ENCODE data around the gene MEX3A.
A peak's percentile ranks its signal among the peaks of the same experiment; 100 is the strongest.
"Not testable (repeated sequence)": the region's sequence is repeated elsewhere in the genome, so short reads cannot be mapped to it uniquely, and the experiment has no call there.

Gene MEX3A, protein sequence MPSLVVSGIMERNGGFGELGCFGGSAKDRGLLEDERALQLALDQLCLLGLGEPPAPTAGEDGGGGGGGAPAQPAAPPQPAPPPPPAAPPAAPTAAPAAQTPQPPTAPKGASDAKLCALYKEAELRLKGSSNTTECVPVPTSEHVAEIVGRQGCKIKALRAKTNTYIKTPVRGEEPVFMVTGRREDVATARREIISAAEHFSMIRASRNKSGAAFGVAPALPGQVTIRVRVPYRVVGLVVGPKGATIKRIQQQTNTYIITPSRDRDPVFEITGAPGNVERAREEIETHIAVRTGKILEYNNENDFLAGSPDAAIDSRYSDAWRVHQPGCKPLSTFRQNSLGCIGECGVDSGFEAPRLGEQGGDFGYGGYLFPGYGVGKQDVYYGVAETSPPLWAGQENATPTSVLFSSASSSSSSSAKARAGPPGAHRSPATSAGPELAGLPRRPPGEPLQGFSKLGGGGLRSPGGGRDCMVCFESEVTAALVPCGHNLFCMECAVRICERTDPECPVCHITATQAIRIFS

DNA sequence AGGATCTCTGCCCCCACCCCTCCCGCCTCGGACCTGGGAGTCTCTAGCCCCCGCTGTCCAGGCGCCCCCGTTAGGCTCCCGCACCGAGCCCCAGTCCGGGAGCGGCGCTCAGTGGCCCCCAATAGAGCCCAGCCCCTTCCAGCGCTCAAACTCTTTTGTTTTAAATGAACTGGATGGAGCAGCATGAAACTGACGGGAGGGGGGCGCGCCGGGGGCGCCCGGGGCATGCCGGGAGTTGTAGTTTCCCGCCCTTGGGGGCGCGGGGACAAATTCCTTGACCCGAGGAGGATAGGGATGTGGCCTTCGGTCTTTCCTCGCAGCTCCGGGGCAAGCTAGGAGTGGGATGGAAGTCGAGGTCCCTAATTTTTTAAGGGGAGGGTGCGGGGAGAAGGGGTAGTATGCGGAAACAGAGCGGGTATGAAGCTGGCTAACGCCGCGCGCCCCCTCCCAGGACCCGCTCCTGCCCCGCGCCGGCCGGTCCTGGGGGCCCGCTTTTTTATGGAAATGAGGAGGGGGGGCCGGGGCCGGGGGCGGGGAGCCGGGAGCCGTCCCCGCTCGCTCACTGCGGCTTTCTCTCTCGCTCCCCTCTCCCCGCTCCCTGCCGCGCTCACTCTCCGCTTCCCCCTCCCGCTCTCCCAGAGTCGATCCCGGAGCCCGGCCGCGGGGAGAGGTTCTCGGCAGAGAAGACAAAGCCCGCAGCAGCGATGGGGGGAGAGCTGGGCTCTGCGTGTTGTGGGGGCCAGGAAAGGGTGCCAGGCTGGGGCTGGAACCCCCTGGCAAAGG, at the start of gene MEX3A:
TSS of gene MEX3A (minus strand) at position 157 of the 783 bp plus-strand sequence. CDS start 467 bp downstream, outside the sequence.
- DNase-seq, result peak; percentile 61

DNA sequence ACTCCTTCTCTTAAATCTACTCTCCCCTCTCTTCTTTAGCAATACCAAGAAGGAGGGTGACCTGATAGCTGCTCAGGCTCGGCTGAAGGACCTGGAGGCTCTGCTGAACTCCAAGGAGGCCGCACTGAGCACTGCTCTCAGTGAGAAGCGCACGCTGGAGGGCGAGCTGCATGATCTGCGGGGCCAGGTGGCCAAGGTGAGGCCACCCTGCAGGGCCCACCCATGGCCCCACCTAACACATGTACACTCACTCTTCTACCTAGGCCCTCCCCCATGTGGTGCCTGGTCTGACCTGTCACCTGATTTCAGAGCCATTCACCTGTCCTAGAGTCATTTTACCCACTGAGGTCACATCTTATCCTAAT, 48.3 kb upstream of the MEX3A start:
- DNase-seq, result no peak

DNA sequence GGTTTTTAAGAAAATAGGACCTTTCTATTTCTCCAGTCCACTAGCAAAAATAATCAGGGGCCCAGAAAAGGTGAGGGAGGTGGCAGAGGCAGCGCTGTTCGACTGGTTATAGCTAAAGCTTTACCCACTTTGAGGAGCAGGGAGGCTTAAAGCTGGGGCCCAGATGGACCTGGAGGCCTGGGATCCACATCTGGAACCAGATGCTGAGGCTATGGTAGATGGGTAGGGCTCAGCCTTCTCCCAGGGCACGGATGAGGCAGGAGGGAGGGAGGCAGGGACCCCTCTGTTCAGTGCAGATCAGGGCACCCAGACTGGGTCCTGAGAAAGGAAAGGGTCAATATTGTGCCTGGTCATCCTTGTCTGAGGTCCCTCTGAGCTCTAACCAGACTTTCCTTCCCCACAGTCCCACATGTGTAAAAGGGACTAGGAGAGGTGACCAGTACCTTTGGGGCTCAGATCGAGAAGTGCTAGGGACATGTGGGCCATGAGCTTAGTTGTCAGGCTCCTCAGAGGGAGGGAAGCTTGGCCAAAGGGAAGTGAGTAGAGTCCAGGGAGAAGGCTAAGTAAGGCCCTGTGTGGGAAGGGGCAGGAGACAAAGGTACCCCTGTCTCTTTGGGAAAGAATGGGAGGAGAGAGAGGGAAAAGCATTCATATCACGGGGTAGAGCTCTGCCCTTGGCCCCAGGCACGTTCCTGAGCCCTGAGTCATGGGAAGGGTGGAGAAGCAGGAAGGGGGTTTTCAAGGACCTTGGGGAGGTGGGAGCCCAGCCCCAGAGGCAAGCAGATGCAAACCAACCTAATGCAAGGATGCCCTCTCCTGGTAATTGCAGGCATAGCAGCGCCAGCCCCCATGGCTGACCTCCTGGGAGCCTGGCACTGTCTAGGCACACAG, 47.7 kb upstream of the MEX3A start:
- peak; percentile 80 for DNase-seq

DNA sequence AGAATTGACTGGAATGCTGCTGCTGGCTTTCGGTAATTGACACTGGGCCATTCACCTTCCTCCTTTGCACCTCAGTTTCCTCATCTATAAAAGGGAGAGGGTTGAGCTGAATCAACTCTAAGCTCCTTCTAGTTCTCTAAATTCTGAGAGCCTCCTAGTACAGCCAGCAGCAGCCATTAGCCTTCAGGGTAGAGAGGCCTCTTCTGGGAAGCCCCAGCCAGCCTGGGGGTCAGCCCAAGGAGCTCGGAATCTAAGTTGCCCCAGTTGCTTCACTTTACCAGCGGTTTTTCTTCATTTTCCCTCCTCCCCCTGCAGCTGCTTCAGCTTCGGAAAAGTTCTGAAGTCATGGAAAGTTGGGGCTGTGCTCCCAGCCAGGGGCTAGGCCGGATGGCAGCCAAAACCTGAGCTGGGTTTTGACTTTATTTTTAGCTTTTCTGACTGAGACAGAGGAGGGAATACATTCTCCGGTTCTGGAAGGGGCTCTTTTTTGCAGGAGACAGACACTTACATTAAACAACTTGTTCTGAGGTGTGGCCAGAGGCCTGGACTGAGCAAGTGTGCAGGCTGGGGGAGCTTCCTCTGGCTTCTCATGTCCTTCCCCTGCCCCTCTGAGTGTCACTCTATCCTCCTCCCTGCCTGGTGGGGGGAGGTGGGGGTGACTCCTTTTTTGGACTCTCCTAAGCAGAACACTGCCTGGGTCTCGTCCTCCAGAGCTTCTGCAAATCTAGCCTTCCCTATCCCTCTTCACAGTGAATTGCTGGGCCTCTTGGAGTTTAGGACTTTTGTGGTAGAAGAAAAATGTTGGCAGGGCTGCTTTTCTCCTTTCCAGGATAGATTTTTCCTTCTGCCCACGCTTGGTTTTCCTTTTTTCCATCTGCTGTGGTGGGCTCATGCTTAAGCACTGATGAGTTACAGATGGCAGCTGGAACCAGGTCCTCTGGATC, 46.7 kb upstream of the MEX3A start:
- no peak for DNase-seq

DNA sequence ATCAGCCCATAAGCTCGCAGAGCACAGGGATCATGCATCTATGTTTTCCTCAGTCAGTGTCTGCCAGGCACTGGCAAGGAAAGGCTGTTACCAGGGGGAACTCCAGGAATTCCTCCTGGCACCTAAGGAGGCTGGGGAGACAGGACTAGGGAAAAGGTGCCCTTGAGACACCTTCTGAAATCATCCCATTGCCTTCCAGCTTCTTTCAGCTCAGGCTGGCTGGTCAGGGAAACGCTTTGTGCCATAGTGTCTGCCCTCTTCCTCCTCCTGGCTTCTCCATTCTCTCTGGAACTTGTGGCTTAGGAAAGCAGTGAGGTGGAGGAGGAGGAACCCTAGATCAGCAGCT, 46.0 kb upstream of the MEX3A start:
- no peak for DNase-seq

DNA sequence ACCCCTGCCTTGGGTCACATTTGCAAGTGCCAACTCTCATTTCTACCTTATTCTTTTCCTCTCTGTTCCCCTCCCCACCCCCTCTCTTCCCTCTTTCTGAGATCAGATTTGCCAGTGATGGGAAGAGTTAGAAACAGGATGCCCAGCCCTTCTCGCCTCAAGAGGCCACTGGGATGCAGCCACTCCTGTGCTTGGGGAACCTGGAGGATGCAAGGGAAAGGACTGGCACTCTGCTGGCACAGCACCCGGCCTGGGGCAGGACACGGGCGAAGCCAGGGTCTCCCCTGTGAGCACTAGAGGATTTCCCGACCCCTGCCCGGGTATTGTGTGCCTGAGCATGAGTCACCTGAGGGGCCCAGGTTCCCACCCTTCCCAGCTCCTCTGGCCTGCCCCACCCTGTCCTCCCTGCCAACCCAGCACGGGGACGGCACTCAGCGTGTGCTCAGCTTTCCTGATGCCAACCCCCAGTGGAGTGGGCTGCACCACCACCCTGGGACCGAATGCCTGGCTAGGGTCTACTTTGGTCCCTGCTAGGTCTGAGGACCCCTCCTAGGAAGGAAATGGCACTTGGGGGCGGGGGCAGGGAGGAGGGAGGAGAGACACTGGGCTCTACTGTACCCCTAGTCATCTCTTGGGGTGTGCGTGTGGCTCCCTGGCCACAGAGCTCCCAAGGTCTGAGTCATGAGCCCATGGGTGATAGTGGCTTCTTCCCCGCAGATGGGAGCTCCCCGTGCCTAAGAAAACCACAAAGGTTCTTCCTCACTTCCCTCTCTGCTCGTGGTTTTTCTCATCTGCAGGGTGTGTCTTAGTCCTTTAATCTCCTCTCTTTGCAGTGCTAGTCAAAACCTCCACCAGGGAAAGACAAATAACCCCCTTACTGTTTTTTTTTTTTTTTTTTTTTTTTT, 44.6 kb upstream of the MEX3A start:
- DNase-seq, result peak; percentile 97

DNA sequence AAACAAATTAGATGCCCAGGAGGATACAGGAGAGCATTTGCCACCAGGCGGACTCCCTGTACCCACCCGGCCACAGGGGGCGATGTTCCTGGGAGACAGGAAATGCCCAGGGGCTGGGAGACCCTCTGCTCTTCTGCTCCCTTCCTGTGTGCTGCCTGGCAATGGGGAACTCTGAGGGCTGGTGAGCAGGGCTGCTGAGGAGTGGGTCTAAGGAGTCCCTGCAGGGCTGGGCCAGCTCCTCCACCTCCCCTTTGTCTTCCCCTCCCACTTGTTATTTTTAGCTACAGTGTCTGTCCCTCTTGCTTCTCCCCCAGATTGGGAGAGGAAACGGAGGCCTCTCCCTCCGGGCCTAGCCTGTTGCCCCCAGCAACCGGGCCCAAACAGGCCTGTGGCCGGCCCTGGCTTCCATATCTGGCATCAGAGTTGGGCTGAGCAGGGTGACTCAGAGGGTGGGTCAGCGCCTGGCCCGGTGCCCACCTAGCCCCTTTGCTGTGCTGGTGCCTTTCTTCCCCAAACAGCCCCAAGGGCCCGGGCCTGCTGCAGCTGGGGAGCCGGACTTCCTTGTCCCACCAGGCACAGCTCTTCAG, 43.9 kb upstream of the MEX3A start:
- peak; percentile 84 for DNase-seq

DNA sequence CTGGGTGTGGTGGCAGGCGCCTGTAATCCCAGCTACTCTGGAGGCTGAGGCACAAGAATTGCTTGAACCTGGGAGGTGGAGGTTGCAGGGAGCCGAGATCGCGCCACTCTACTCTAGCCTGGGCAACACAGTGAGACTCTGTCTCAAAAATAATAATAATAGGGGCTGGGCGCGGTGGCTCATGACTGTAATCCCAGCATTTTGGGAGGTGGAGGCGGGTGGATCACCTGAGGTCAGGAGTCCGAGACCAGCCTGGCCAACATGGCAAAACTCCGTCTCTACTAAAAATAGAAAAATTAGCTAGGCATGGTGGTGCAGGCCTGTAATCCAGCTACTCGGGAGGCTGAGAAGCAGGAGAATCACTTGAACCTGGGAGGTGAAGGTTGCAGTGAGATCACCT, 43.3 kb upstream of the MEX3A start:
- not testable (repeated sequence) for DNase-seq

DNA sequence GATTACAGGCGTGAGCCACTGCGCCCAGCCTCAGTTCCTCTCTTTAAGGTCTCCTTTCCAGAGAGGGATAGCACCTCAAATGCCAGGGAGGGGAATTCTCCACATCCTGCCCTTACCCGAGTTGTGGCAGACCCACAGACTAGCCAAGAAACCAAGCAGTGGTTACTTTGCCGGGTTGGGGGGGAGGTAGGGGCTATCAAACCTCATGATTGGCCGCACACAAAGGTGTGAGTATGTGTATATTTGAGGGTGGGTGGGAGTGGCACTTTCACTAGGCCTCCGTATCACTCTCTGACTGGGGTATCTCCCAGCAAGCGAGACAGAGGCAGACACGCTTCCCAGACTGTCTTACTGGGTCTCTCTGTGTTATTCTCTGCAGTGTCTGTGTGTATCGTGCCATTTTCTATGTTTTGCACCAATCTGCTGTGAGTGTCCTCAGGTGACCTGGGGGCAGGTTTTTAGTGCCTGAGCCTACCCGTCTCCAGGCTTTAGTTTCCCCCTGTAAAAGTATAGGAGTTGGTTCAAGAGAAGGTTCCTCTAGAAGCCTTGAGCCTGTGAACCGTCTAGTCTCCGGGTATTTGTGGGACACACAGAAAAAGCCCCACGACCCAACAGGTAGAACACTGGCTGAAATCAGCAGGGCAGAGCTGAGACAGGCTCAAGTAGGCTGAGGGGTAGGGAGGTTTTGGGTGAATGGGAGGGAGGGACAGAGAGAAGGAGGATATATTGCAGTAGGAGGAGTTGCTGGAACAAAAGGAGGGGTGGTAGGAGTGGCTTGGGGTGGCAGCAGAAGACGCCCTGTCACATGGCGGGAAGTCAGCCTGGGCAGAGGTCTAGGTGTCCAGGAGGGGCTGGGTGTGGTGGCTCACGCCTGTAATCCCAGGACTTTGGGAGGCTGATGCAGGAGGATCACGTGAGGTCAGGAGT, 42.6 kb upstream of the MEX3A start:
- peak; percentile 67 for DNase-seq

DNA sequence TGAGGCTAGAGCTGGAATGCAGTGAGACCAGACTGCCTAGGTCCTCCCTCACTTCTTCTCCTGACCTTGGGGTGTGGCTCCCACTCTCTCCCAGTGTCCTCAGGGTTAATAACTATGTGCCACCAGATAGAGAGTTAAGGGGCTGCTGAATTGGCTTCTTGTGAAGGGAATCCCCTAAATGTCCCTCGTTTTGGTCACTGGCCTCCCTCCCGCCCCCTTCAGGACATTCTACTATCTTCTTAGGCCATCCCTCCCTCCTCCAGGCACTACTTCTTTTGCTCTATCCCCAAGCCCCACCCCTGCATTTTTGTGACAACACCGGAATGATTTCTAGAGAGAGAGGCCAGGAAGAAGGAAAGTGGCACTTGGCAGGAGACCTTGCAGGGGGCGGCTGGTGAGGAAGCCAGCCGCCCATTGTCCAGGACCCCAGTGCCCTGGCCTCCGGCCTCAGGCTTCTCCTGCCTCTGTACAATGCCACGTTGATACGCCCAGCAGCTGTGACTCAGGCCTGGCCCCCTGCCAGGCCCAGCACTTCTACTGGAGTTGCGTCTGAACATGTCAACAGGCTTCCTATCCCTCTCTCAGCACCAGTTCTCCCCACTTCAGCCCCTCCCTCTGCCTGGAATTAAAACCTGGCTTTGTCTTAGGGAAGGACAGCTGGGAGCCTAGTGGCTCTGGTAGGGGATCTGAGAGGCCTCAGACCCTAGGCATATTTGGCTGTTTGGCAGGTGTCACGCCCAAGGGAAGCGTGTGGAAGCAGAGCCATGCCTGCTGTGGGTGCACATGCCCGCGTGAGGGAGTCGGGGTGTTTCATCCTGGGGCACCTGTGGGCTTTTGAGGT, 41.3 kb upstream of the MEX3A start:
- DNase-seq, result peak; percentile 58

DNA sequence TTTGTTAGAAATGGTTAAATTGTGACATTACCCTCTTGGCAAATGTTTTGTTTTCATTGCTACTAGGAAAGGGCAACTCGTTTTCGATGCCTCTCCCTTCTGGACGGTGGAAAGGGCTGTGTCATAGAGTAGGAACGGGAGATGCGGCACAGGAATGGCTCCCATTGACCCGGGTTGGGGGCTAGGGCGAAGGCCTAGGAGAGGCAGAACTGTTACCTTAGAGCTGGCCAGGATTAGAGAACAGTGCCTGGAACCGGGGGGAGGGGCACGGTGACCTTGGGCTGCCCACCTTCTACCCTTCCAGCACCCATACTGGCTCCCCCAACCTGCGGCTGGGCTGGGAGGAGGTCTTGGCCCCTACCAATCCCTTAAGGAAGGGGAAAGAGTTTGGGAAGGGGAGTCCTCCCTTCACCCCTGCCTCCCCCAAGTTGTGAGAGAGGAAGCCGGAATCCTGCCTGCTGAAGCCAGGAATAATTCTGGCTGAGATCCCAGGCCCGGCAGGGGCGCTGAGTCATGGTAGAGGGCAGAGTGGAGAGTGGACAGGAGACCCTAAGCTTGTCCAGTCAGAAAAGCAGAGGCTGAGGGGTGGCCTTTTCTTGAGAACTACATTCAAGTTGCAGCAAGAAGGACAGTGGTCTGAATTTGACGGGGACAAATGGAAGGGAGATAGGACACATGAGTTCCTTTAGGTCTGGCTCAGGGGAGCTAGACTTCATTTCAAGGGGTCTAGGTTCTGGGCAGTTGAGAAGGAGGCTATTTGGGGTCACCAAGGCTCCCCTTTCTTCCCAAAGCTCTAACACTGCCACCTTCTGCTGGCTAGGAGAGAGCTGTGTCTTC, 40.5 kb upstream of the MEX3A start:
- no peak for DNase-seq

DNA sequence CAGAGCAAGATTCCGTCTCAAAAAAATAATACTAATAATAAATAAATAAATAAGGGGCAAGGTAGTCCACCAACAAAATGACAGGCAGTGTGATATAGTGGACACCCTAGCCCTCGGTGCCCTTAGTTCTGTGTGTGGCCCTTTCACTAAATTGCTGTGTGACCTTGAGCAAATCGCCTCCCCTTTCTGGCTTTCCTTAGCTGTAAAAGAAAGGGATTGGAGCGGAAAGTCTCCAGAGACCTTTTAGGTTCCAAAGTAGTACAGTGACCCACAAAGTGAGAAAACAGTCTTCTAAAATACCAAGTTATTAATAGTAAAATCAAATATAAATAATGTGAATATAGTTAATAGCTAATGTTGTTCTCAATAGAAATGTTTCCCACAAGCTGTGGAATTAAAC, 39.8 kb upstream of the MEX3A start:
- DNase-seq, result no peak

DNA sequence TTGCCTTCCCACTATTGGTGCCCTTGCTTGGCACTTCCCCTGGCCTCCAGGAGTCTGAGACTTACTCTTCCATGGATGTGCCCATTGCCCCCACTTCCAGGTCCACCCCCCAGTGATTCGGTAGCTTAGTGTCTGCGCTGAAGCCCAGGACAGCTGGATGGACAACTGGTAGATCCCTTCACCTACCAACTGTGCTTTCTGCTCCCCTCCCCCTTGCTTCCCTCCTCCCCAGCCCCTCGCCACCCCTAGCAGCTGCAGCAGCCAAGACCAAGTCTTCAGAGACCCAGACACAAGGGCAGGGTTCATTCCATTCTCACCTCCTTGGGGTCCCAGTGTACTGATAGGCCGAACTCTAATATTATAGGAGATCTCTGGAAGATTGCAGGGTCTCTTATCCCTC, 39.2 kb upstream of the MEX3A start:
- DNase-seq, result no peak

DNA sequence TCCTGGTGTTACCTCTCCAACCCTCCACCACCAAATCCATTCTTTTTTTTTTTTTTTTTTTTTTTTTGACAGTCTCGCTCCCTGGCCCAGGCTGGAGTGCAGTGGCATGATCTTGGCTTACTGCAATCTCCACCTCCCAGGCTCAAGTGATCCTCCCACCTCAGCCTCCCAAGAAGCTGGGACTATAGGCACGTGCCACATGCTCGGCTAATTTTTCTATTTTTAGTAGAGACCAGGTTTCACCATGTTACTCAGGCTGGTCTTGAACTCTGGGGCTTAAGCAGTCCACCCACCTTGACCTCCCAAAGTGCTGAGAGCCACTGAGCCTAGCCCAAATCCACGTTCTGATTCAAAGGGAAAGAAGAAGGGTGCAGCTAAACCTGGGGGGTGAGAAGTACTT, 38.7 kb upstream of the MEX3A start:
- not testable (repeated sequence) for DNase-seq

DNA sequence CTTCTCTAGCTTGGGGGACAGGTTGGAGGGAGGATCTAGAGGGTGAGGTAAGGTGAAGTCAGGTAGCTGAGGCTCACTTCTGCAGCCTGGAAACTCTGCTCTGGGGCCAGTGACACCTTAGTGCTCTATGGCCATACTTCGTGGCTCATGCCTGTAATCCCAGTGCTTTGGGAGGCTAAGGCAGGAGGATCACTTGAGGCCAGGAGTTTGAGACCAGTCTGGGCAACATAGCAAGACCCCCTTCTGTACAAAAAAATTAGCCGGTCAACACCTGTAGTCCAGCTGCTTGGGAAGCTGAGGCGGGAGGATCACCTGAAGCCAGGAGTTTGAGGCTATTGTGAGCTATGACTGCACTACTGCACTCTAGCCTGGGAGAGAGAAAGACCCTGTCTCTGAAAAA, 38.1 kb upstream of the MEX3A start:
- DNase-seq, result no peak

DNA sequence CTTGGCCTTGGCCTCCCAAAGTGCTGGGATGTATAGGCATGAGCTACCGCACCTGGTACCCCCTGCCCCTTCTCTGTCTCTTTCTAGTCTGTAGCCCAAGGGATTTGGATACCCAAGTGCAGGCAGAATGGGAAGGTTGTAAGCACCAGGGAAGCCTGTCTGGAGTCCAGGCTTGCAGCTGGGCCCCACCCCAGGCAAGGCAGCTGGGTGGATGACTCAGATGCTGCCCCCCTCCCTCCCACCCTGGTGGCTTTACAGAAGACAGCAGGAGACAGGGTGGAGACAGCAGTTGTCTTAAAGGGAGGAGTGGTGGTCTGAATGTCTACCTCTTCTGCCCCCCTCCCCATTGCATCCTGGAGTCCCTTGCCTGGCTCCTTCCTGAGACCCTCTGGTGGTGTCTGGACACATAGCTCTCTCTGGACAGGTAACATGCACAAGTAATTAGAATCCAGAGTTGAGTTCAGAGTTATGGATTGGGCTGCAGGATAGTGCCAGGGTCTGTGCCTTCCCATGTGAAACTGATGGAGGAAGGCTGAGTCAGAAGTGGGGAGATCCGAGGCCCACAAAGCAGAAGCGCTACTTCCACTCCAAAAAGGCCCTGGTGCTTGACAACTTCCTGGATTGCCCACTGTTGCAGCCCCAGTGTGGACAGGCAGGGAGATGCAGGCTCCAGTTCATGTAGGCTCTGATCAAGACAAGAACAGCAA, 37.4 kb upstream of the MEX3A start:
- DNase-seq, result peak; percentile 48

All from activated CD4-positive, alpha-beta T cell treated with anti-CD3 and anti-CD28 coated beads, Interleukin-2, amount 50 U/mL, for 16 hours (primary cell).